HepG2 (cell line): ENCODE measurements around the gene KCNK5.

Source experiments
- ATRX ChIP-seq: sonication (generic); formaldehyde crosslinking; IDR thresholded peaks from 2 replicates; pipeline ENCODE4 v1.4.0; 2020; ENCODE audit warnings: missing genetic modification reagents, borderline replicate concordance
- BCL3 ChIP-seq: sonication (generic); formaldehyde crosslinking; IDR thresholded peaks from 2 replicates; pipeline ENCODE4 v1.5.1; 2020; ENCODE audit warnings: mild to moderate bottlenecking, missing genetic modification reagents, moderate library complexity
- CTCF ChIP-seq: sonication (generic); formaldehyde crosslinking; IDR thresholded peaks from 2 replicates; pipeline ENCODE4 v1.5.0; 2020; ENCODE audit warnings: mild to moderate bottlenecking, missing genetic modification reagents, moderate library complexity
- JUNB ChIP-seq: sonication (generic); formaldehyde crosslinking; IDR thresholded peaks from 2 replicates; pipeline ENCODE4 v1.8.0; 2022; ENCODE audit warnings: missing genetic modification reagents, mild to moderate bottlenecking, borderline replicate concordance
- MED1 ChIP-seq: sonication (generic); formaldehyde crosslinking; IDR thresholded peaks from 2 replicates; pipeline ENCODE4 v1.4.0; 2020; ENCODE audit warnings: missing genetic modification reagents
- PHB2 ChIP-seq: fragments of 450-650 bp; IDR thresholded peaks from 2 replicates; pipeline ENCODE4 v1.6.1; 2018; ENCODE audit not compliant: partially characterized antibody
- POLR2AphosphoS5 ChIP-seq: IDR thresholded peaks from 2 replicates; pipeline ENCODE4 v1.6.1; 2012; ENCODE audit warnings: low read depth, low read length
- RNF2 ChIP-seq: fragments of 450-650 bp; conservative IDR thresholded peaks from 2 replicates; pipeline ENCODE4 v1.6.1; 2016; ENCODE audit warnings: low read depth
- TAF1 ChIP-seq: sonication (generic); formaldehyde crosslinking; IDR thresholded peaks from 2 replicates; pipeline ENCODE4 v1.4.0; 2020; ENCODE audit warnings: missing genetic modification reagents
- TERF1 ChIP-seq: sonication (generic); formaldehyde crosslinking; IDR thresholded peaks from 2 replicates; pipeline ENCODE4 v1.8.0; 2022; ENCODE audit warnings: mild to moderate bottlenecking, missing genetic modification reagents, moderate library complexity
- ZNF274 ChIP-seq: sonication (generic); formaldehyde crosslinking; IDR thresholded peaks from 2 replicates; pipeline ENCODE4 v1.5.1; 2020; ENCODE audit warnings: mild to moderate bottlenecking, missing genetic modification reagents
- ZNF549 ChIP-seq: sonication (generic); formaldehyde crosslinking; IDR thresholded peaks from 2 replicates; pipeline ENCODE4 v1.5.0; 2020; ENCODE audit warnings: missing genetic modification reagents

- TF ChIP-seq CTCF (CRISPR knock-in tag) (no peak), TERF1 (CRISPR knock-in tag) (no peak), POLR2AphosphoS5 (no peak), BCL3 (CRISPR knock-in tag) (no peak), ZNF549 (CRISPR knock-in tag) (no peak), TAF1 (no peak), RNF2 (no peak), PHB2 (no peak), ATRX (CRISPR knock-in tag) (no peak), MED1 (CRISPR knock-in tag) (no peak), JUNB (no peak), ZNF274 (CRISPR knock-in tag) (no peak)
Observed at GRCh38 chr6:39199231-39199940, 29.9 kb downstream of the KCNK5 start.
